GM19025 (cell line): Measurements from ENCODE around the gene WDR83.
"Not testable (repeated sequence)": the region's sequence is repeated elsewhere in the genome, so short reads cannot be mapped to it uniquely, and the experiment has no call there.

Experiments
- ATAC-seq: cut with Tn5 transposase; IDR thresholded peaks from one replicate; pipeline ENCODE4 v1.9.1; 2021; ENCODE audit warnings: mild to moderate bottlenecking, low read depth, moderate library complexity; ENCODE audit not compliant: unreplicated experiment

Gene WDR83

DNA sequence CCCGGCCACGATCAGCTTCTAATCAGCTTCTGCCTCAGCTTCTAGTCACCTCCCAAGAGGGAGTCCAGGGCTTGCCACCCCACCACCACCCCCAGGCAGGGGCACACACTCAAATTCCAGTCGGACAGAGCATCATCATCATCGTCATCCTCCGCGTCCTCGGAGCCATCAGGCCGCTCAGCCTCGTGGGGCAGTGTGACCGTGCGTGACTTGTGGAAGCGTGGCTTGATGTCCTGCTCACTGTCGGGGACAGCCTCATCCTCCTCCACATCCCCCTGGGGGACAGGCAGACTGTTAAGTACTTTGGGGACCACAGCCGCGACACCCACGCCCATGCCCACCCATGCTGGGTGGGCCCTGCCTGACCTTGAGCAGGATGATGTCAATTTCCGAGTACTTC lies 44.6 kb downstream of the WDR83 start:
- ATAC-seq = no peak

DNA sequence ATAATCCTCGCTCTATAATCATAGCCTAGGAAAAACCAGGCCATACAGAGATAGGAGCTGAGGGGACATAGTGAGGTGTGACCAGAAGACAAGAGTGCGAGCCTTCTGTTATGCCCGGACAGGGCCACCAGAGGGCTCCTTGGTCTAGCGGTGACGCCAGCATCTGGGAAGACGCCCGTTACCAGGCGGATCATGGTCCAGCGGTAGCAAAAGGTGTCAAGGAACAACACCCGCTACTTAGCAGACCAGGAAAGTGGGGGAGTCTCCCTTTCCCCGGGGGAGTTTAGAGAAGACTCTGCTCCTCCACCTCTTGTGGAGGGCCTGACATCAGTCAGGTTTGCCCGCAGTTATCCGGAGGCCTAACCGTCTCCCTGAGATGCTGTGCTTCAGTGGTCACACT lies 45.5 kb downstream of the WDR83 start:
- ATAC-seq = not testable (repeated sequence)

DNA sequence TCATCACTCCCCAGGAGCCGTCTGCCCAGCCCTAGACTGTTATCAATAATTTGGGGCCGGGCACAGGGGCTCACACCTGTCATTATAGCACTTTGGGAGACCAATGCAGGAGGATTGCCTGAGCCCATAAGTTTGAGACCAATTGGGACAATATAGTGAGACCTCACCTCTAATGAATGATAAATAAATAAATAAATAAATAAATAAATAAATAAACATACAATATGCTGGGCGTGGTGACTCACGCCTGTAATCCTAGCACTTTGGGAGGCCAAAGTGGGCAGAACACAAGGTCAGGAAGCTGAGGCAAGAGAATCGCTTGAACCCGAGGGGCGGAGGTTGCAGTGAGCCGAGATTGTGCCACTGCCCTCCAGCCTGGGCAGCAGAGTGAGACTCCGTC lies 46.7 kb downstream of the WDR83 start:
- not testable (repeated sequence) for ATAC-seq

DNA sequence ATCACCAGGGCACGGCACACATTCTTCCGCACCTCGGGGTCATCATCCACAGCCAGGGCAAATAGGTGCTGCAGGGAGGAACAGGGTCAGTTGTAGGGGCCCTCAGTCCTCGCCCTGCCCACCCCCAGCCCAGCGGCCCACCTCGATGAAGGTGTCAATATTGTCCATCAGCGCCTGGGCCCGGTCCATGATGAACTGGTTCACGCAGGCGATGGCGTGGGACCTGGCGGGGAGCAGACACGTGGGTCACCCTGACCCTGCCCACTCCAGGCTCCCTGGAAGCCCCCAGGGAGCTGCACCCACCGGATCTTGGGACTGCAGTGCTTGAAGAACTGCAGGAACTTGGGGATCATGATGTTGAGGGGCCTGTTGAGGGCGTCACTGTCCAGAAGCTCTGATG lies 48.5 kb downstream of the WDR83 start:
- no peak for ATAC-seq

DNA sequence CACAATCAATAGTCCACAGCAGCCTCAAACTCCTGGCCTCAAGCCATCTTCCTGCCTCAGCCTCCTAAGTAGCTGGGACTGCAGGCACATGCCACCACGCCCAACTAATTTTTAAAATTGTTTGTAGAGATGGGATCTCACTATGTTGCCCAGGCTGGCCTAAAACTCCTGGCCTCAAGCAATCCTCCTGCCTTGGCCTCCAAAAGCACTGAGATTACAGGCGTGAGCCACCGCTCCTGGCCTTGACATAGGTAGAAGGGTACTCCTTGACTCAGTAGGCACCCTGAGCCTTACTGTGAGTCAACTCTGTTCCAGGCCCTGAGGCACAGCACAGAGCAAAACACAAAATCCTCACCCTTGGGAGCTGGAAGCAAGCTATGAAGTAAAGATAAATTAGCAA lies 49.3 kb downstream of the WDR83 start:
- ATAC-seq = no peak

DNA sequence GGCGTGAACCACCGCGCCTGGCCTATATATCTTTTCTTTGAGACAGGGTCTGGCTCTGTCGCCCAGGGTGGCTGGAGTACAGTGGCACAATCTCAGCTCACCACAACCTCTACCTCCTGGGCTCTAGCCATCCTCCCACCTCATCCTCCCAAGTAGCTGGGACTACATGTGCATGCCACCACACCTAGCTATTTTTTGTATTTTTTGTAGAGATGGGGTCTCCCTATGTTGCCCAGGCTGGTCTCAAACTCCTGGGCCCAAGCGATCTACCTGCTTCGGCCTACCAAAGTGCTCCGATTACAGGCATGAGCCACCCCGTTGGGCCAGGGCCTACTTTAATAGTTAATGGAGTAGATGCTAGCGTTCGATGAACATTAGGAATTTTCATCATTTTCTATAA lies 53.7 kb downstream of the WDR83 start:
- ATAC-seq = no peak

DNA sequence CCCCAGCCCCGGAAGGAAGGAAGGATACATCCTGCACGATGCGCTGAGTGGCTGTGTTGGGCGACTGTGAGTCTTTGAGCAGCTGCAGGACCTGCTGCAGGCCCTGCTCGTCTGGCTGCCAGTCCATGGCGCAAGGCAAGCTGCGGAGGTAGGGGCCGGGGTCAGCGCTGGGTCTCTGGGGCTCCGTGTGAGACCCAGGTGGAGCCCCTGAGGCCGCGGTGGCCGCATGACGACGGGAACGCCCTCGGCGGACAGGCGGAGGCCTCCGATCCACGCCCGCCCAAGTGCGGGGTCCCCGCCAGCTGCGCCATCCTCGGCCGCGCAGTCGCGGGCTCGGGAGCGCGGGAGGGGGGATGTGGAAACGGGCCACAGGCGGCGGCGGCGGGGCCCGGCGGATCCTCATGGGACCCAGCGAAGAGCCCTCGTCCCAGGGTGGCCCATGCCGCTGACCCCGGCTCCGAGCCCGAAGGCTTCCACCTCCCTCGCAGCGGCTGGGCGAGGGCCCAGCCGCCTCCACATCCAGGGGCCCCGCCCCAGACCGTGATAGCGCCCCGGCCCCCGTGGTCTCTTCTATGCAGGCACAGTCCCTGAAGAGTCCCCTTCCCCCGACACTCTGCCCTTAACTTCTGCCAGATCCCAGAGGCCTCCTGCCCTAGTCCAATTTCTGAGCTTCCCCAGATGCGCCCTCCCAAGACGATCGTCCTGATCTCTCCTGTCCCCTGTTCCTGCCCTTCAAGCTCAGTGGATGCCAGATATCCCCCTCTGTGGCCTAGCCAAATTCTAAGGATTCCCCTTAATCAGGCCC lies 54.4 kb downstream of the WDR83 start:
- ATAC-seq = no peak

DNA sequence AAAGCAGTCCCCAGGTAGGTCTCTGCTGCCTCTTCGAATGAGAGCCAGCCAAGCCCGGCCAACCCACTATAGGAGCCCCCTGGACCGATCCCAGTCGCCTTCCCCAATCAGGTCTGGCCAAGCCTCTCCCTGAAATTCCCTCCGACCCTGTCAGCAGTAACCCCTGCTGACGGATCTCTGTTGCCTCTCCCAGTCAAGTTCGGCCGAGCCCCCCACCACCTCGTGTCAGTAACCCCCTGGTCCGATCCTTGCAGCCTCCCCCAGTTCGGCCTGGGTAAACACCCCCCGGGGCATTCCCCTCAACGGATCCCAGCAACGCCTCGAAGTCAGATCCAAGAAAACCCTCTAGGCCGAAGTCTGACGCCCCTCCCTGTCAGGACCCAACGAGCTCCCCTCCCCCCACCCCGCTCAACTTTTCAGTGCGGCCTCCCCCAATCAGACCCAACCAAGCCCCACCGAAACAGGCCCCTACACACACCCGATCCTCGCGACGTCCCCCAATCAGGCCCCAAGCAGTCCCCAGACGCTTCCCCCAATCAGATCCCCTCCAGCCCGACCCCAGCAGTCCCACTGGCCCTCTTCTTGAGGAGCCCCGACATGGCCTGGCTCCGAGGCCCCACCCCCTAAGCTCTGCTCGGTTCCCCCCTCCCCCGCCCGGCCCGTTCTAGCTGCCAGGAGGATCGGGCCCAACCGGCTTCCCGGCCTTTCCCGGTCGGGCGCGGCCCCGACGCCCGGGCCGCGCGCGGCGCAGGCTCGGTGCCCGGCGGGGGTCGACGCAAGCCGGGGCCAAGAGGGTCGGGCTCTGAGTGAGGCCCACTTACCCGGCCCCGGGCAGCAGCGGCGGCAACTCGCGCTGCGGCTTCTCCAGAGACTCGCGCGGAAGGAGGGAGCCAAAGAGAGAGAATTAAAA lies 55.3 kb downstream of the WDR83 start:
- peak; percentile 24 for ATAC-seq

DNA sequence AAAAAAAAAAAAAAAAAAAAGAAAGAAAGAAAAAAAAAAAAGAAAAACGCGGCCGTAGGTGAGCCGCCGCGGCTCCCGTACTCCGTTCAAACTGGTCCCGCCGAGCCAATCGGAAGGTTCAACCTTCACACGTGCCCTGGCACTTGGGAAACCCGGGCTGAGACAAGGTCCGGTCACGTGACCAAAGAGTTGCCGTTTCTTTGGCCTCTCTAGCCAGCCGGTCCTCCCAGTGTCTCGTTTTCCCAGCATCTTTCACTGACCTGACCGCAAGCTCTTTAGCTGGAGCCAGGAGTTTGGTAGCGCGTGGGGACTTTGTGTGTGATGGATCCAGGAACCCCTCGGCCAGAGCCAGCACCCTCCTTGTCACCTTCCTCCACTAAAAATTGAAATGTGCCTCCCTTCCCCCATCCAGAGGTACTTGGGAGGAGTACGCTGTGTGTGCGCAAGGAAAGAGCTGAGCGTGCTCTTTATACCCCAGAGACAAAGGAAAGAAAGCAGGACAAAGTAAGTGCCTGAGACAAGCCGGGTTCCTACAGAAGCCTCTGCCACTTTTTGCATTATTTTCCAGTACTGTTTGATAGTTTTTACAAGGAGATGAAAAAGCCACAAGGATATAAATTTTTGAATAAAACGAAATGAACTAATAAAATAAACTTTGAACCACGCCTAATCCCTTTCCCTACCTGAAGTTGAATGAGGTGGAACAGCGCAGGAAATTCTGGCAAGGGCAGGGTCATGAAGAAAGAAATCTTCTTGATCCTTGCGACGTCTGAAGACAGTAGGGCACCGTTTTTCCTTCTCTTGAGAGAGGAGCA lies 56.2 kb downstream of the WDR83 start:
- ATAC-seq = peak; percentile 67

DNA sequence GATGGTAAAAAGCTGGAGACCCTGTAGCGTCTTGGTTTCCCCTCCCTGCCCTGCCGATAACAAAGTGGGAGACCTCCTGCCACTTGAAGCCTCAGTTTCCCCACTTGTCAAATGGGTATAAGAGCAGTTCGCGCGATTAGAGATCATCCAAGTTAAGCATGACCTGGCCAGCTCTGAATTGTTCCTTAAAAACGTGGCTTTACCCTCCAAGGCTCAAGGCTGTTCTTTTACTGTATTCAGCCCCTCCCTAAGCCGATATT lies 56.7 kb downstream of the WDR83 start:
- ATAC-seq = no peak

DNA sequence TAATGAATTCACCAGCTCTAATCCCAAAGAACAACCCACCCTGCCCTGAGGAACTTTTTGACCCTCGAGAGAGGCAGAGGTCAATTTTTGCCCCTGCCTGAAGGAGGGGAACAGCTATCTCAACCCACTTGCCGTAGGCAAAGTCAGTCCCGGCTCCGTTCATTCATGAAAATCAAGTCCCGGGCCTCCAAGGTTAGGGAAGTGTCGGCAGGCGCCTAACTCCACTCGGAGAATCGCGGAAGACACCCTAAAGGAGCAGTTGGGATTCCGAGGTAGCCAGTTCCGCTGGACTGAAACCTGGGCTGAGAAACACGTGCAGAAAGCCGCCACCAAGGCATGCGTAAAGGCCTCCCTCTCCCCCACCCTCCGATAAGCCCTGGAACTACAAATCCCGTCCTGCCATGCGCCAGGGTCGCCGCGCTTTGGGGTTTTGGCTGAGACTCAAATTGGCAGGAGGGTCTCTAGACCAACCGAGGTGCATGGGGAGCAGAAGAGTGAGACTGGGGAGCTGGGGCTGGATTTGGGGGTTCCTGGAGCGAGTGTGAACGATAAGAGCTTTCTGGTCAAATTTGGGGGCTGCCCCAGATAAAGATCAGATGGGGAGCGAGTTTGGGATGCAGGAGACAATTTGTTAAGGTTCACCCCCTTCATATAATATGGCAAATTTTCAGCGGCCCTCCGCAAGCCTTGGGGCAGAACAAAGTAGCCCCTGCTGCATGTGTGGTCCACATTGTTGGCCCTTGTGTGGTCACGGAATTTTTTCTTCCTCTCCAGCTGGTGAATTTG lies 57.2 kb downstream of the WDR83 start, which contains the start of gene TNPO2:
Gene TNPO2, minus strand, starts transcription at position 292 of the 786 bp plus-strand sequence. CDS start 2,955 bp downstream, outside the sequence.
- no peak for ATAC-seq
